H9 (cell line): ENCODE data around the gene SLC11A1. TPM values are rescaled to one million over a fixed set of nuclear protein-coding genes. Genes with fewer than 3 reads are reported as not detected.

Experiments
- DNase-seq: peaks from one replicate; pipeline ENCODE4 v3.0.0-alpha.2; 2017
- H2AFZ ChIP-seq: one replicate; pipeline ENCODE4 v1.6.1; 2013; ENCODE audit warnings: mild to moderate bottlenecking, low read length, control low read depth, moderate library complexity
- H2AK5ac ChIP-seq: 2 replicates; pipeline ENCODE4 v1.6.1; 2013; ENCODE audit warnings: low read length, control low read depth, mixed read lengths; ENCODE audit not compliant: insufficient read length
- H2BK120ac ChIP-seq: one replicate; pipeline ENCODE4 v1.6.1; 2013; ENCODE audit warnings: low read depth, mild to moderate bottlenecking, low read length, control low read depth, inconsistent platforms; ENCODE audit not compliant: poor library complexity, severe bottlenecking
- H2BK12ac ChIP-seq: 2 replicates; pipeline ENCODE4 v1.6.1; 2013; ENCODE audit warnings: low read length, control low read depth, mixed read lengths, low read depth; ENCODE audit not compliant: insufficient read length
- H2BK15ac ChIP-seq: 2 replicates; pipeline ENCODE4 v1.6.1; 2013; ENCODE audit warnings: low read depth, low read length, control low read depth
- H2BK20ac ChIP-seq: one replicate; pipeline ENCODE4 v1.6.1; 2013; ENCODE audit warnings: low read depth, mild to moderate bottlenecking, low read length, control low read depth, inconsistent platforms; ENCODE audit not compliant: poor library complexity, severe bottlenecking
- H2BK5ac ChIP-seq: 2 replicates; pipeline ENCODE4 v1.6.1; 2013; ENCODE audit warnings: low read length, control low read depth, mixed read lengths; ENCODE audit not compliant: insufficient read length
- H3K14ac ChIP-seq: 2 replicates; pipeline ENCODE4 v1.6.1; 2013; ENCODE audit warnings: low read length, control low read depth; ENCODE audit not compliant: insufficient read depth
- H3K18ac ChIP-seq: 2 replicates; pipeline ENCODE4 v1.6.1; 2013; ENCODE audit warnings: low read depth, mild to moderate bottlenecking, mixed read lengths, low read length, control low read depth; ENCODE audit not compliant: insufficient read length
- H3K23ac ChIP-seq: 2 replicates; pipeline ENCODE4 v1.6.1; 2013; ENCODE audit warnings: low read length, control low read depth, mixed read lengths, low read depth; ENCODE audit not compliant: insufficient read length
- H3K23me2 ChIP-seq: 2 replicates; pipeline ENCODE4 v1.6.1; 2013; ENCODE audit warnings: low read depth, mild to moderate bottlenecking, mixed read lengths, low read length, control low read depth; ENCODE audit not compliant: insufficient read length, poor library complexity, severe bottlenecking
- H3K27ac ChIP-seq: 2 replicates; pipeline ENCODE4 v1.5.1; 2013; ENCODE audit warnings: low read length, control low read depth, mixed read lengths, low read depth; ENCODE audit not compliant: insufficient read length
- H3K27me3 ChIP-seq: 2 replicates; pipeline ENCODE4 v1.6.1; 2013; ENCODE audit warnings: low read length, control low read depth, inconsistent platforms; ENCODE audit not compliant: insufficient read depth
- H3K4ac ChIP-seq: 2 replicates; pipeline ENCODE4 v1.6.1; 2013; ENCODE audit warnings: low read depth, mild to moderate bottlenecking, control low read depth, inconsistent platforms, low read length, moderate library complexity
- H3K4me1 ChIP-seq: 2 replicates; pipeline ENCODE4 v1.6.1; 2013; ENCODE audit warnings: low read length, control low read depth, inconsistent platforms; ENCODE audit not compliant: insufficient read depth
- H3K4me2 ChIP-seq: 2 replicates; pipeline ENCODE4 v1.6.1; 2013; ENCODE audit warnings: low read length, control low read depth, mixed read lengths; ENCODE audit not compliant: insufficient read length, insufficient read depth
- H3K56ac ChIP-seq: 2 replicates; pipeline ENCODE4 v1.6.1; 2013; ENCODE audit warnings: low read depth, mild to moderate bottlenecking, mixed read lengths, low read length, control low read depth; ENCODE audit not compliant: insufficient read length
- H3K79me1 ChIP-seq: 2 replicates; pipeline ENCODE4 v1.6.1; 2013; ENCODE audit warnings: low read depth, mild to moderate bottlenecking, moderate library complexity, low read length, control low read depth, inconsistent platforms; ENCODE audit not compliant: insufficient read depth, poor library complexity, severe bottlenecking
- H3K79me2 ChIP-seq: 2 replicates; pipeline ENCODE4 v1.6.1; 2013; ENCODE audit warnings: low read length, control low read depth, inconsistent platforms; ENCODE audit not compliant: insufficient read depth
- H3K9ac ChIP-seq: 2 replicates; pipeline ENCODE4 v1.6.1; 2013; ENCODE audit warnings: low read length, control low read depth, mixed read lengths; ENCODE audit not compliant: insufficient read length; ENCODE audit errors: extremely low read depth
- H3K9me3 ChIP-seq: one replicate; pipeline ENCODE4 v1.6.1; 2013; ENCODE audit warnings: low read depth, low read length, inconsistent platforms; ENCODE audit not compliant: control insufficient read depth
- H3T11ph ChIP-seq: one replicate; pipeline ENCODE4 v1.6.1; 2013; ENCODE audit warnings: mild to moderate bottlenecking, low read length, control low read depth, inconsistent platforms
- H4K20me1 ChIP-seq: one replicate; pipeline ENCODE4 v1.6.1; 2013; ENCODE audit not compliant: control insufficient read depth, insufficient read length, insufficient read depth
- H4K5ac ChIP-seq: 2 replicates; pipeline ENCODE4 v1.6.1; 2013; ENCODE audit warnings: low read depth, mild to moderate bottlenecking, mixed read lengths, low read length, control low read depth; ENCODE audit not compliant: insufficient read length
- H4K8ac ChIP-seq: replicated peaks from 2 replicates; pipeline ENCODE4 v1.6.1; 2013; ENCODE audit warnings: low read length, control low read depth, mixed read lengths, low read depth; ENCODE audit not compliant: insufficient read length
- H4K91ac ChIP-seq: 2 replicates; pipeline ENCODE4 v1.6.1; 2013; ENCODE audit warnings: low read depth, mild to moderate bottlenecking, moderate library complexity, mixed read lengths, low read length, control low read depth; ENCODE audit not compliant: insufficient read length
- H3K27ac Mint-ChIP-seq, 3 experiments: 2 replicates in 2 of 3; 3 replicates in 1 of 3; pipeline ENCODE4 v1.8.0; 2020 to 2021; ENCODE audit warnings: mixed read lengths in 3 of 3, mild to moderate bottlenecking in 1 of 3, moderate library complexity in 1 of 3
- H3K27me3 Mint-ChIP-seq: 2 replicates; pipeline ENCODE4 v1.8.0; 2021; ENCODE audit warnings: low read depth, mild to moderate bottlenecking, moderate library complexity, mixed read lengths
- H3K36me3 Mint-ChIP-seq, 3 experiments: 2 replicates in 2 of 3; 3 replicates in 1 of 3; pipeline ENCODE4 v1.8.0; 2020 to 2021; ENCODE audit warnings: low read depth in 3 of 3, mixed read lengths in 3 of 3; ENCODE audit not compliant: insufficient read depth in 1 of 3
- H3K4me1 Mint-ChIP-seq, 2 experiments: 2 replicates each; pipeline ENCODE4 v1.8.0; 2020; ENCODE audit warnings: mixed read lengths in 2 of 2
- H3K4me3 Mint-ChIP-seq, 2 experiments: 2 replicates in 1 of 2; 3 replicates in 1 of 2; pipeline ENCODE4 v1.8.0; 2020 to 2021; ENCODE audit warnings: mild to moderate bottlenecking in 2 of 2, mixed read lengths in 2 of 2, moderate library complexity in 1 of 2
- H3K9me3 Mint-ChIP-seq, 2 experiments: 2 replicates in 1 of 2; 3 replicates in 1 of 2; pipeline ENCODE4 v1.8.0; 2020; ENCODE audit warnings: mild to moderate bottlenecking in 2 of 2, mixed read lengths in 2 of 2, moderate library complexity in 1 of 2
- WGBS: extraction: QIAGEN DNeasy Blood & Tissue Kit; methylation state at CpG from one replicate; pipeline ENCODE4 v1.1.7; 2013; ENCODE audit warnings: missing lambda C conversion rate, low lambda C conversion rate, mixed read lengths; ENCODE audit not compliant: insufficient read length; ENCODE audit errors: extremely low coverage; 5-methylcytosine and 5-hydroxymethylcytosine counted together
- total RNA-seq: library from RNA; stranded (reverse); gene quantifications from 2 replicates; pipeline ENCODE4 v1.2.1, GENCODE V29; 2021
- TF ChIP-seq, protein P1 (sequence below): fragments of 200-600 bp; sonication (generic); conservative IDR thresholded peaks from 3 replicates; pipeline ENCODE4 v1.8.0; 2021; ENCODE audit warnings: antibody characterized with exemption, mild to moderate bottlenecking

Gene SLC11A1
- total RNA-seq, 1 experiment from 2014 or later = 0.11 TPM

DNA sequence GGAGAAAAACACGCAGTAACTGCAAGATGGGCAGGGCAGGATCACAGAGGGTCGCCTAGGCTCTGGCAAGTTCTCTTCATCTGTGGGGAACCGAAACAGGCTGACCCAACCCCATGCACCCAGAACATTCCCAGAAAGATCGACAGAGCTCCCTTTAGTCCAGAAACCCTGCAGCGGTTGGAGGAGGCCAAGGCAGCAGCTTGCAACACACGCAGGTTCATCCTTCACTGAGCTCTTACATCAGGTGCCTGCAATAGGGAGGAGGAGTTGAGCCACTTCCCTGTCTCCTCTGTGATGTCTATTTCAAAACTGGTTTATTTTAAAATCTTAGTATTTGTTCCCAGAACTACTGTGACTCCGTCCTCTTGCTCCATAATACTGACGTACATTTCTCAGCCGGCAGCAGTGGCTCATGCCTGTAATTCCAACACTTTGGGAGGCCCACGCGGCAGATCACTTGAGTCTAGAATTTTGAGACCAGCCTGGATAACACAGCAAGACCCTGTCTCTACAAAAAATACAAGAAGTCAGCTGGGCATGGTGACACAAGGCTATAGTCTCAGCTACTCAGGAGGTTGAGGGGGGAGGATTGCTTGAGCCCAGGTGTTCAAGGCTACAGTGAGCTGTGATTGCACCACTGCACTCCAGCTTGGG, 11.5 kb upstream of the SLC11A1 start:
- H2AFZ ChIP-seq = no peak overlapping the region
- no peak overlapping the region for H3T11ph ChIP-seq
- no peak overlapping the region for H3K9ac ChIP-seq
- H4K5ac ChIP-seq = no peak overlapping the region
- no peak overlapping the region for H2BK15ac ChIP-seq
- no peak overlapping the region for H3K4ac ChIP-seq
- Mint-ChIP-seq H3K27ac (peak overlapping the region in 1 of 3 experiments; percentile 56; a peak in 1 of 7 replicates), H3K4me3 (no peak overlapping the region), H3K9me3 (no peaks in the 10 kb centered on the region; a peak in 1 of 5 replicates), H3K27me3 (peaks cover 2% of the 10 kb centered on the region; the same call in 1 of the 2 replicates), H3K4me1 (peaks cover 9% of the 10 kb centered on the region in 2 experiments), H3K36me3 (no peaks in the 10 kb centered on the region)
- H3K4me1 ChIP-seq = no peaks in the 10 kb centered on the region
- H3K79me2 ChIP-seq = no peaks in the 10 kb centered on the region
- no peak overlapping the region for H3K14ac ChIP-seq
- no peak overlapping the region for H2BK12ac ChIP-seq
- TF ChIP-seq, protein P1, sequence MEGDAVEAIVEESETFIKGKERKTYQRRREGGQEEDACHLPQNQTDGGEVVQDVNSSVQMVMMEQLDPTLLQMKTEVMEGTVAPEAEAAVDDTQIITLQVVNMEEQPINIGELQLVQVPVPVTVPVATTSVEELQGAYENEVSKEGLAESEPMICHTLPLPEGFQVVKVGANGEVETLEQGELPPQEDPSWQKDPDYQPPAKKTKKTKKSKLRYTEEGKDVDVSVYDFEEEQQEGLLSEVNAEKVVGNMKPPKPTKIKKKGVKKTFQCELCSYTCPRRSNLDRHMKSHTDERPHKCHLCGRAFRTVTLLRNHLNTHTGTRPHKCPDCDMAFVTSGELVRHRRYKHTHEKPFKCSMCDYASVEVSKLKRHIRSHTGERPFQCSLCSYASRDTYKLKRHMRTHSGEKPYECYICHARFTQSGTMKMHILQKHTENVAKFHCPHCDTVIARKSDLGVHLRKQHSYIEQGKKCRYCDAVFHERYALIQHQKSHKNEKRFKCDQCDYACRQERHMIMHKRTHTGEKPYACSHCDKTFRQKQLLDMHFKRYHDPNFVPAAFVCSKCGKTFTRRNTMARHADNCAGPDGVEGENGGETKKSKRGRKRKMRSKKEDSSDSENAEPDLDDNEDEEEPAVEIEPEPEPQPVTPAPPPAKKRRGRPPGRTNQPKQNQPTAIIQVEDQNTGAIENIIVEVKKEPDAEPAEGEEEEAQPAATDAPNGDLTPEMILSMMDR = no peak
- no peak overlapping the region for H2BK20ac ChIP-seq
- no peaks in the 10 kb centered on the region for H3K79me1 ChIP-seq
- no peak overlapping the region for H3K56ac ChIP-seq
- no peaks in the 10 kb centered on the region for H3K27me3 ChIP-seq
- no peak overlapping the region for H4K91ac ChIP-seq
- no CpG with 5 or more reads among the region's 11 CpGs for WGBS
- no peak overlapping the region for H3K27ac ChIP-seq
- H4K8ac ChIP-seq = no peak overlapping the region
- no peaks in the 10 kb centered on the region for H3K9me3 ChIP-seq
- DNase-seq = no peak
- no peak overlapping the region for H2AK5ac ChIP-seq
- no peak overlapping the region for H3K23ac ChIP-seq
- H3K4me2 ChIP-seq = no peak overlapping the region
- no peak overlapping the region for H3K18ac ChIP-seq
- H4K20me1 ChIP-seq = no peaks in the 10 kb centered on the region
- H2BK120ac ChIP-seq = no peak overlapping the region
- H3K23me2 ChIP-seq = no peaks in the 10 kb centered on the region
- H2BK5ac ChIP-seq = no peak overlapping the region
